ENCODE measurements around the gene OSGIN1.

OSGIN1 gene

GRCh38 chr16:83973581-83974385, 20.7 kb downstream of the OSGIN1 start:
- DNase-seq = no peak

GRCh38 chr16:83974475-83974874, 21.4 kb downstream of the OSGIN1 start:
- DNase-seq = no peak

- DNase-seq = no peak
Observed at GRCh38 chr16:83975590-83976260, 22.7 kb downstream of the OSGIN1 start.

- DNase-seq = no peak
Observed at GRCh38 chr16:83977056-83977815, 24.2 kb downstream of the OSGIN1 start.

GRCh38 chr16:83978401-83978904, 25.4 kb downstream of the OSGIN1 start:
- no peak for DNase-seq

GRCh38 chr16:83979441-83979840, 26.4 kb downstream of the OSGIN1 start:
- DNase-seq = no peak

GRCh38 chr16:83980794-83981193, 27.8 kb downstream of the OSGIN1 start:
- no peak for DNase-seq

GRCh38 chr16:83981799-83982198, 28.8 kb downstream of the OSGIN1 start:
- DNase-seq = no peak

- DNase-seq = no peak
Observed at GRCh38 chr16:83983491-83983890, 30.5 kb downstream of the OSGIN1 start.

- no peak for DNase-seq
Observed at GRCh38 chr16:83989300-83989699, 36.3 kb downstream of the OSGIN1 start.

- DNase-seq = no peak
Observed at GRCh38 chr16:83990492-83990891, 37.5 kb downstream of the OSGIN1 start.

GRCh38 chr16:83992624-83993023, 39.6 kb downstream of the OSGIN1 start:
- DNase-seq = no peak

- no peak for DNase-seq
Observed at GRCh38 chr16:83994087-83994486, 41.0 kb downstream of the OSGIN1 start.

GRCh38 chr16:83994703-83995102, 41.7 kb downstream of the OSGIN1 start:
- DNase-seq = no peak

GRCh38 chr16:83995754-83996153, 42.7 kb downstream of the OSGIN1 start:
- DNase-seq = no peak

- DNase-seq = no peak
Observed at GRCh38 chr16:83996481-83997252, 43.6 kb downstream of the OSGIN1 start.

GRCh38 chr16:83998091-83998490, 45.1 kb downstream of the OSGIN1 start:
- no peak for DNase-seq

- DNase-seq = no peak
Observed at GRCh38 chr16:84000989-84001642, 48.1 kb downstream of the OSGIN1 start.

GRCh38 chr16:84001726-84002125, 48.7 kb downstream of the OSGIN1 start:
- DNase-seq = no peak

- no peak for DNase-seq
Observed at GRCh38 chr16:84003038-84003437, 50.0 kb downstream of the OSGIN1 start.

- no peak for DNase-seq
Observed at GRCh38 chr16:84004442-84004841, 51.4 kb downstream of the OSGIN1 start.

- DNase-seq = no peak
Observed at GRCh38 chr16:84005391-84005790, 52.4 kb downstream of the OSGIN1 start.
